HUDEP-2 (cell line): ENCODE measurements around the gene GNA12.
A peak's percentile ranks its signal among the peaks of the same experiment; 100 is the strongest.

ENCODE experiments used
- DNase-seq, 76 experiments: peaks; one replicate each; lab custom pipeline; 2025; ENCODE audit not compliant: unreplicated experiment in 76 of 76; lab: John Stamatoyannopoulos, UW

GNA12 gene

GRCh38 chr7:2838873-2839578, 5.1 kb downstream of the GNA12 start:
- DNase-seq, result peak in 22 of 76 experiments; percentile 5 to 59 (median 26)

- no peak for DNase-seq
Observed at GRCh38 chr7:2838451-2838850, 5.7 kb downstream of the GNA12 start.

GRCh38 chr7:2837496-2837895, 6.6 kb downstream of the GNA12 start:
- DNase-seq, result no peak

GRCh38 chr7:2834748-2835441, 9.2 kb downstream of the GNA12 start:
- DNase-seq, result no peak

- DNase-seq, result no peak
Observed at GRCh38 chr7:2833083-2833910, 10.8 kb downstream of the GNA12 start.

- no peak for DNase-seq
Observed at GRCh38 chr7:2832461-2832860, 11.6 kb downstream of the GNA12 start.

GRCh38 chr7:2830609-2831376, 13.3 kb downstream of the GNA12 start:
- no peak for DNase-seq

GRCh38 chr7:2829040-2829439, 15.1 kb downstream of the GNA12 start:
- DNase-seq, result no peak

GRCh38 chr7:2826771-2827170, 17.3 kb downstream of the GNA12 start:
- no peak for DNase-seq

- DNase-seq, result no peak
Observed at GRCh38 chr7:2825559-2826227, 18.4 kb downstream of the GNA12 start.

GRCh38 chr7:2824678-2825461, 19.2 kb downstream of the GNA12 start:
- DNase-seq, result no peak

GRCh38 chr7:2824026-2824677, 20.0 kb downstream of the GNA12 start:
- no peak for DNase-seq

GRCh38 chr7:2823130-2823529, 21.0 kb downstream of the GNA12 start:
- DNase-seq, result no peak

GRCh38 chr7:2821842-2822507, 22.1 kb downstream of the GNA12 start:
- DNase-seq, result no peak

GRCh38 chr7:2821161-2821841, 22.8 kb downstream of the GNA12 start:
- DNase-seq, result no peak

GRCh38 chr7:2820508-2820934, 23.6 kb downstream of the GNA12 start:
- no peak for DNase-seq

GRCh38 chr7:2819954-2820397, 24.1 kb downstream of the GNA12 start:
- DNase-seq, result no peak
